Measurements from ENCODE around the gene SNTB2. TPM values are rescaled to one million over a fixed set of nuclear protein-coding genes. Genes with fewer than 3 reads are reported as not detected.

Gene SNTB2
- polyA plus RNA-seq, 3 donors = 1.2 to 6.0 (median 5.0) TPM

GRCh38 chr16:69166221-69166833 is 20.6 kb upstream of the SNTB2 start:
- Histone ChIP-seq H3K27ac (ENCODE audit: low read depth in 1 of 2, low read length in 2 of 2) (no peak overlapping the region), H3K9ac (ENCODE audit: insufficient read depth, low read length, poor library complexity, severe bottlenecking) (no peak overlapping the region), H3K4me1 (ENCODE audit: control insufficient read depth in 1 of 2, insufficient read depth in 2 of 2, low read length in 2 of 2) (peaks cover 6 to 10% of the 10 kb centered on the region in 2 donors), H3K9me3 (replicated peaks in 1 of 2; ENCODE audit: control insufficient read depth in 1 of 2, insufficient read depth in 1 of 2, low read length in 2 of 2) (no peaks in the 10 kb centered on the region), H3K36me3 (replicated peaks in 1 of 2; ENCODE audit: control insufficient read depth in 1 of 2, insufficient read depth in 2 of 2, low read length in 2 of 2) (peaks cover 48 to 77% of the 10 kb centered on the region in 2 donors), H3K4me2 (replicated peaks; ENCODE audit: extremely low read depth, low read length, poor library complexity, severe bottlenecking) (no peak overlapping the region), H4K20me1 (ENCODE audit: insufficient read depth, low read length) (no peaks in the 10 kb centered on the region), H2AFZ (ENCODE audit: insufficient read depth, low read depth, low read length, poor library complexity, severe bottlenecking) (no peak overlapping the region), H3K79me2 (ENCODE audit: insufficient read depth, low read length) (no peaks in the 10 kb centered on the region), H3K27me3 (ENCODE audit: control insufficient read depth in 2 of 2, insufficient read depth in 2 of 2, low read length in 2 of 2) (no peaks in the 10 kb centered on the region), H3K4me3 (replicated peaks in 1 of 3; ENCODE audit: low read depth in 2 of 3, low read length in 3 of 3) (no peak overlapping the region)
- peaks cover 10% of the 10 kb centered on the region for H3K4me1 Mint-ChIP-seq
- no peak for TF ChIP-seq CTCF (IDR thresholded peaks at IDR 0.05)
- 94% methylated on average over 4 of the region's 8 CpGs for WGBS (ENCODE audit: insufficient coverage)
- intact Hi-C loops (cut with micrococcal nuclease) = no loop called here
- peaks cover 71 to 79% of the 10 kb centered on the region in 2 donors for H3K36me3 Mint-ChIP-seq
- peaks cover 5 to 9% (median 9%) of the 10 kb centered on the region in 3 donors for H3K27me3 Mint-ChIP-seq (ENCODE audit: low read depth in 3 of 3)
- no peak overlapping the region for H3K27ac Mint-ChIP-seq
- no peak for DNase-seq
- H3K9me3 Mint-ChIP-seq = peaks cover 0 to 10% (median 0%) of the 10 kb centered on the region in 7 donors
- no peak overlapping the region for H3K4me3 Mint-ChIP-seq

GRCh38 chr16:69166946-69167930 is 19.7 kb upstream of the SNTB2 start:
- Mint-ChIP-seq H3K27me3 (ENCODE audit: low read depth in 3 of 3) (peaks cover 5 to 10% (median 9%) of the 10 kb centered on the region in 3 donors), H3K4me1 (peaks cover 18% of the 10 kb centered on the region), H3K9me3 (peaks cover 0 to 10% (median 0%) of the 10 kb centered on the region in 7 donors), H3K27ac (no peak overlapping the region), H3K36me3 (peaks cover 66 to 72% of the 10 kb centered on the region in 2 donors), H3K4me3 (no peak overlapping the region)
- no peak for DNase-seq
- Histone ChIP-seq H4K20me1 (ENCODE audit: insufficient read depth, low read length) (no peaks in the 10 kb centered on the region), H2AFZ (ENCODE audit: insufficient read depth, low read depth, low read length, poor library complexity, severe bottlenecking) (no peak overlapping the region), H3K9me3 (replicated peaks in 1 of 2; ENCODE audit: control insufficient read depth in 1 of 2, insufficient read depth in 1 of 2, low read length in 2 of 2) (no peaks in the 10 kb centered on the region), H3K27ac (ENCODE audit: low read depth in 1 of 2, low read length in 2 of 2) (no peak overlapping the region), H3K79me2 (ENCODE audit: insufficient read depth, low read length) (no peaks in the 10 kb centered on the region), H3K36me3 (replicated peaks in 1 of 2; ENCODE audit: control insufficient read depth in 1 of 2, insufficient read depth in 2 of 2, low read length in 2 of 2) (peaks cover 43 to 70% of the 10 kb centered on the region in 2 donors), H3K4me3 (replicated peaks in 1 of 3; ENCODE audit: low read depth in 2 of 3, low read length in 3 of 3) (no peak overlapping the region), H3K4me2 (replicated peaks; ENCODE audit: extremely low read depth, low read length, poor library complexity, severe bottlenecking) (no peak overlapping the region), H3K9ac (ENCODE audit: insufficient read depth, low read length, poor library complexity, severe bottlenecking) (no peak overlapping the region), H3K4me1 (ENCODE audit: control insufficient read depth in 1 of 2, insufficient read depth in 2 of 2, low read length in 2 of 2) (peaks cover 15 to 19% of the 10 kb centered on the region in 2 donors), H3K27me3 (ENCODE audit: control insufficient read depth in 2 of 2, insufficient read depth in 2 of 2, low read length in 2 of 2) (no peaks in the 10 kb centered on the region)
- intact Hi-C loops (cut with micrococcal nuclease) = no loop called here
- no peak for TF ChIP-seq CTCF (IDR thresholded peaks at IDR 0.05)
- 100% methylated on average over 1 of the region's 7 CpGs for WGBS (ENCODE audit: insufficient coverage)
